A549 (cell line): ENCODE results near the gene THAP3. TPM values are rescaled to one million over a fixed set of nuclear protein-coding genes. Genes with fewer than 3 reads are reported as not detected.
A peak's percentile ranks its signal among the peaks of the same experiment; 100 is the strongest.

ENCODE experiments used
- ATAC-seq, 2 experiments: fragments of 200-7000 bp in 1 of 2; fragments of >200 bp in 1 of 2; cut with Nextera tagmentation in 1 of 2; cut with Tn5 transposase in 1 of 2; 3 replicates each; pipeline versions ENCODE4 v1.8.0 to v1.9.1; 2018 to 2020; ENCODE audit warnings: mild to moderate bottlenecking in 1 of 2, moderate library complexity in 1 of 2
- CTCF ChIA-PET: fragments of 300-600 bp; sonication (Branson Sonifier 250); formaldehyde crosslinking; extraction: SDS; loops from one replicate; lab custom pipeline; 2021; ENCODE audit warnings: antibody characterized with exemption, inconsistent platforms; lab: Yijun Ruan, JAX
- POLR2A ChIA-PET: fragments of 350-600 bp; formaldehyde crosslinking; extraction: SDS; loops from one replicate; lab custom pipeline; 2021; ENCODE audit warnings: antibody characterized with exemption, inconsistent platforms; lab: Yijun Ruan, JAX
- DNase-seq, 2 experiments: peaks; one replicate each; pipeline versions ENCODE4 v3.0.0 to v3.0.0-alpha.2; 2011 to 2016; ENCODE audit warnings: low read depth in 1 of 2, low spot score in 1 of 2
- FAIRE-seq: peaks from 2 replicates; lab custom pipeline; 2011; peaks lifted over from hg19 to GRCh38; lab: Jason Lieb, UNC
- H3K27ac ChIP-seq, 2 experiments: fragments of >200 bp; sonication (Bioruptor Twin); formaldehyde crosslinking; 3 replicates each; pipeline ENCODE4 v1.5.1; 2016 to 2017
- H3K4me1 ChIP-seq: fragments of >200 bp; sonication (Bioruptor Twin); formaldehyde crosslinking; 3 replicates; pipeline ENCODE4 v1.6.1; 2016
- H3K4me2 ChIP-seq: fragments of >200 bp; sonication (Bioruptor Twin); formaldehyde crosslinking; 3 replicates; pipeline ENCODE4 v1.6.1; 2016
- H3K4me3 ChIP-seq: fragments of >200 bp; sonication (Bioruptor Twin); formaldehyde crosslinking; 3 replicates; pipeline ENCODE4 v1.5.1; 2016
- H3K9me3 ChIP-seq: fragments of >200 bp; sonication (Bioruptor Twin); formaldehyde crosslinking; 3 replicates; pipeline ENCODE4 v1.6.1; 2016
- CBX8 ChIP-seq: fragments of 200-600 bp; sonication (generic); IDR thresholded peaks from 2 replicates; pipeline ENCODE4 v1.6.1; 2016
- E2F6 ChIP-seq: IDR thresholded peaks from 2 replicates; pipeline ENCODE4 v1.6.1; 2012; ENCODE audit warnings: low read depth, borderline replicate concordance
- ESRRA ChIP-seq: fragments of 150-350 bp; IDR thresholded peaks from 2 replicates; pipeline ENCODE4 v1.6.1; 2014; ENCODE audit warnings: mild to moderate bottlenecking, low read length, borderline replicate concordance
- FOSL2 ChIP-seq, 2 experiments: fragments of 450-650 bp in 1 of 2; fragments of >200 bp in 1 of 2; sonication (Bioruptor Twin) in 1 of 2; formaldehyde crosslinking; IDR thresholded peaks; 2 replicates each; pipeline versions ENCODE4 v1.5.0 to v1.6.1; 2016 to 2020; ENCODE audit warnings: mild to moderate bottlenecking in 1 of 2, moderate library complexity in 1 of 2
- FOXS1 ChIP-seq: fragments of 250-450 bp; sonication (Bioruptor Pico); IDR thresholded peaks from 2 replicates; pipeline ENCODE4 v1.5.0; 2020; ENCODE audit warnings: mild to moderate bottlenecking, moderate library complexity
- GATA3 ChIP-seq: IDR thresholded peaks from 2 replicates; pipeline ENCODE4 v1.6.1; 2012; ENCODE audit warnings: borderline replicate concordance
- JUN ChIP-seq, 2 experiments: fragments of >200 bp; sonication (Bioruptor Twin); formaldehyde crosslinking; IDR thresholded peaks; 2 replicates in 1 of 2; 3 replicates in 1 of 2; pipeline ENCODE4 v1.6.1; 2016 to 2017
- MAFK ChIP-seq: fragments of 450-650 bp; IDR thresholded peaks from 2 replicates; pipeline ENCODE4 v1.6.1; 2014; ENCODE audit not compliant: partially characterized antibody
- MAX ChIP-seq: IDR thresholded peaks from 2 replicates; pipeline ENCODE4 v1.6.1; 2012
- MAZ ChIP-seq: fragments of 150-350 bp; IDR thresholded peaks from 2 replicates; pipeline ENCODE4 v1.6.1; 2014; ENCODE audit warnings: antibody characterized with exemption, low read depth, low read length, borderline replicate concordance
- NFE2L2 ChIP-seq: fragments of 150-350 bp; conservative IDR thresholded peaks from 2 replicates; pipeline ENCODE4 v1.6.1; 2014; ENCODE audit warnings: low read length
- POLR2A ChIP-seq: IDR thresholded peaks from 2 replicates; pipeline ENCODE4 v1.6.1; 2012; ENCODE audit warnings: mild to moderate bottlenecking, low read length
- RARB ChIP-seq: fragments of 250-450 bp; sonication (Bioruptor Pico); IDR thresholded peaks from 2 replicates; pipeline ENCODE4 v1.8.0; 2021; ENCODE audit warnings: mild to moderate bottlenecking, moderate library complexity
- REST ChIP-seq: fragments of 200-600 bp; sonication (generic); IDR thresholded peaks from 2 replicates; pipeline ENCODE4 v1.6.1; 2016; ENCODE audit warnings: antibody characterized with exemption, mild to moderate bottlenecking, moderate library complexity
- SMC3 ChIP-seq: fragments of >200 bp; sonication (Bioruptor Twin); formaldehyde crosslinking; IDR thresholded peaks from 3 replicates; pipeline ENCODE4 v1.6.1; 2018; ENCODE audit warnings: inconsistent platforms
- USF2 ChIP-seq: fragments of 450-650 bp; IDR thresholded peaks from 2 replicates; pipeline ENCODE4 v1.6.1; 2014; ENCODE audit warnings: antibody characterized with exemption
- WGBS: methylation state at CpG from one replicate; pipeline ENCODE4 v1.1.6; 2017; ENCODE audit errors: missing lambda C conversion rate; 5-methylcytosine and 5-hydroxymethylcytosine counted together
- polyA plus RNA-seq, 4 experiments: library from polyadenylated mRNA; depleted of rRNA in 3 of 4; stranded (reverse); fragments of >200 nt; fragmentation: RNase III in 1 of 4; extraction: RNeasy Plus Mini Kit Qiagen cat#74134 plus additional on column Dnase treatment in 1 of 4; gene quantifications; 2 replicates in 3 of 4; 3 replicates in 1 of 4; pipeline ENCODE4 v1.2.3, GENCODE V29; 2011 to 2017

The THAP3 gene
- polyA plus RNA-seq, 2 of the 4 experiments (the other 2 are of a cell fraction): 6.5 to 12.0 TPM

GRCh38 chr1:6601049-6601922 lies 23.4 kb upstream of the THAP3 start:
- H3K4me2 ChIP-seq: peak overlapping the region; percentile 90
- CTCF ChIA-PET: interaction anchor here (1.0 to 2.3 kb wide), 7 partner anchors 8 to 47 kb away, joined by 3 to 6 read pairs (median 3); partner anchors contain the start of genes NOL9 and TAS1R1

GRCh38 chr1:6601923-6602668 lies 22.6 kb upstream of the THAP3 start:
- no peak for FAIRE-seq

More at GRCh38 chr1:6601049-6601922, 23.4 kb upstream of the THAP3 start:
- ATAC-seq (peak; percentile 66 to 70), FAIRE-seq (no peak)
- no peaks in the 10 kb centered on the region for H3K9me3 ChIP-seq
- WGBS: 6% methylated on average over 8 of the region's 40 CpGs
- POLR2A ChIA-PET: interaction anchor here (0.6 to 1.2 kb wide), 4 partner anchors 17 to 66 kb away, joined by 3 to 6 read pairs (median 4); partner anchors contain the start of gene ZBTB48
- H3K4me3 ChIP-seq: peak overlapping the region; percentile 72
- TF ChIP-seq USF2: peak; percentile 95
- TF ChIP-seq MAFK: peak; percentile 80
- no peak for TF ChIP-seq FOXS1 (CRISPR knock-in tag)
- TF ChIP-seq CBX8: no peak
- 0 out of 2 replicates have a peak, but pooled peaks have one; percentile 18 for TF ChIP-seq FOSL2 (IDR thresholded peaks at IDR 0.05)
- TF ChIP-seq FOSL2 (CRISPR knock-in tag; IDR thresholded peaks at IDR 0.05): peak; percentile 73
- TF ChIP-seq MAX: peak; percentile 79
- peak; percentile 65; the same call in 1 of the 2 replicates for TF ChIP-seq NFE2L2
- TF ChIP-seq, all 56 proteins: peak for 5
- H3K27ac ChIP-seq: peak overlapping the region; percentile 81 to 93
- peak; percentile 77 to 82 for DNase-seq
- peaks cover 13% of the 10 kb centered on the region; the same call in 2 of the 3 replicates for H3K4me1 ChIP-seq

GRCh38 chr1:6602669-6603237 lies 21.9 kb upstream of the THAP3 start, which contains the start of gene KLHL21:
KLHL21 (minus strand) TSS chr1:6602869; CDS start chr1:6602817, 52 bp downstream.
- Histone ChIP-seq H3K4me1 (peaks cover 13% of the 10 kb centered on the region; the same call in 2 of the 3 replicates), H3K9me3 (no peaks in the 10 kb centered on the region), H3K27ac (peak within 1 kb of the TSS; percentile 81 to 93), H3K4me2 (peak within 1 kb of the TSS; percentile 90), H3K4me3 (peak within 1 kb of the TSS; percentile 72)
- CTCF ChIA-PET: interaction anchor here (1.0 to 1.3 kb wide), 5 partner anchors 12 to 50 kb away, joined by 3 to 4 read pairs (median 3); no protein-coding TSS in a partner anchor
- no peak for FAIRE-seq
- WGBS: 4% methylated on average over 14 of the region's 84 CpGs
- ATAC-seq: peak; percentile 77 to 80
- DNase-seq: peak; percentile 66 to 74
- POLR2A ChIA-PET: interaction anchor here (1.2 kb wide), 1 partner anchor 23 kb away, joined by 6 read pairs; the partner anchor contains the start of gene ZBTB48
- TF ChIP-seq MAZ (no peak), CBX8 (no peak), SMC3 (no peak), GATA3 (no peak), RARB (no peak), ESRRA (no peak), POLR2A (peak; percentile 96), JUN (IDR thresholded peaks at IDR 0.05) (peak; percentile 77 to 87; a peak in 4 of 5 replicates), E2F6 (no peak), REST (peak; percentile 33; the same call in 1 of the 2 replicates), FOSL2 (IDR thresholded peaks at IDR 0.05) (no peak), FOSL2 (CRISPR knock-in tag; IDR thresholded peaks at IDR 0.05) (peak; percentile 78)

More at GRCh38 chr1:6601923-6602668, 22.6 kb upstream of the THAP3 start:
- TF ChIP-seq JUN (IDR thresholded peaks at IDR 0.05): no peak
- no peak for TF ChIP-seq CBX8
- peak; percentile 40; the same call in 1 of the 2 replicates for TF ChIP-seq E2F6
- peak; percentile 61; the same call in 1 of the 2 replicates for TF ChIP-seq MAX
- peak; percentile 58 to 74 for ATAC-seq
- peak overlapping the region; percentile 72 for H3K4me3 ChIP-seq
- ChIA-PET CTCF (interaction anchor here (1.0 to 2.3 kb wide), 7 partner anchors 8 to 49 kb away, joined by 3 to 6 read pairs (median 3); partner anchors contain the start of genes NOL9 and TAS1R1), POLR2A (interaction anchor here (0.6 to 1.2 kb wide), 2 partner anchors 22 to 67 kb away, joined by 3 to 6 read pairs; partner anchors contain the start of gene ZBTB48)
- H3K4me2 ChIP-seq: peak overlapping the region; percentile 90
- H3K9me3 ChIP-seq: no peaks in the 10 kb centered on the region
- DNase-seq: no peak
- peak overlapping the region; percentile 81 to 93 for H3K27ac ChIP-seq
- peaks cover 13% of the 10 kb centered on the region; the same call in 2 of the 3 replicates for H3K4me1 ChIP-seq
- 0% methylated on average over 18 of the region's 103 CpGs for WGBS
